ENCODE data around the gene MRPL55.
A peak's percentile ranks its signal among the peaks of the same experiment; 100 is the strongest.

Gene MRPL55

GRCh38 chr1:228109073-228109961, at the start of gene MRPL55:
Gene MRPL55 (minus strand): TSS chr1:228109299. CDS start chr1:228108260, 1,039 bp downstream.
- peak; percentile 82 for DNase-seq

- no peak for DNase-seq
Observed at GRCh38 chr1:228158151-228159007, 49.3 kb upstream of the MRPL55 start.

- DNase-seq = no peak
Observed at GRCh38 chr1:228157729-228158126, 48.6 kb upstream of the MRPL55 start.

- DNase-seq = no peak
Observed at GRCh38 chr1:228156941-228157728, 48.0 kb upstream of the MRPL55 start.

- no peak for DNase-seq
Observed at GRCh38 chr1:228156515-228156881, 47.4 kb upstream of the MRPL55 start.

GRCh38 chr1:228155596-228156514, 46.8 kb upstream of the MRPL55 start:
- no peak for DNase-seq

GRCh38 chr1:228154670-228155571, 45.8 kb upstream of the MRPL55 start:
- no peak for DNase-seq

GRCh38 chr1:228154021-228154669, 45.0 kb upstream of the MRPL55 start:
- DNase-seq = no peak

- DNase-seq = no peak
Observed at GRCh38 chr1:228152918-228153258, 43.8 kb upstream of the MRPL55 start.

- DNase-seq = no peak
Observed at GRCh38 chr1:228152097-228152917, 43.2 kb upstream of the MRPL55 start.

- DNase-seq = no peak
Observed at GRCh38 chr1:228151180-228151925, 42.3 kb upstream of the MRPL55 start.

- no peak for DNase-seq
Observed at GRCh38 chr1:228150461-228151179, 41.5 kb upstream of the MRPL55 start.

GRCh38 chr1:228150120-228150460, 41.0 kb upstream of the MRPL55 start:
- no peak for DNase-seq

- DNase-seq = no peak
Observed at GRCh38 chr1:228149406-228150119, 40.5 kb upstream of the MRPL55 start, which contains the start of gene GJC2. Gene GJC2 (plus strand): TSS chr1:228149930. CDS start chr1:228157759, 7,829 bp downstream.

GRCh38 chr1:228148935-228149405, 39.9 kb upstream of the MRPL55 start:
- DNase-seq = no peak

GRCh38 chr1:228148196-228148861, 39.2 kb upstream of the MRPL55 start:
- no peak for DNase-seq

- DNase-seq = no peak
Observed at GRCh38 chr1:228147768-228148167, 38.7 kb upstream of the MRPL55 start.
